Measurements from ENCODE around the gene NEK10. TPM values are rescaled to one million over a fixed set of nuclear protein-coding genes. Genes with fewer than 3 reads are reported as not detected.

Gene NEK10
- total RNA-seq, 2 experiments from 2014 or later, result 0.67 to 0.79 TPM

- ATAC-seq (ENCODE audit: low read depth) (no peak), DNase-seq (no peak)
- no peak overlapping the region for H3K4me3 Mint-ChIP-seq
- no peaks in the 10 kb centered on the region for H3K4me1 Mint-ChIP-seq
- no peaks in the 10 kb centered on the region for H3K27me3 Mint-ChIP-seq
- no peak overlapping the region for H3K27ac Mint-ChIP-seq
- no peaks in the 10 kb centered on the region for H3K9me3 Mint-ChIP-seq
- POLR2A ChIA-PET, result no interaction called here
- H3K36me3 Mint-ChIP-seq, result no peaks in the 10 kb centered on the region
These were observed 183.8 kb downstream of the NEK10 start for GRCh38 chr3:27185231-27185989.

- Mint-ChIP-seq H3K27ac (no peak overlapping the region), H3K4me3 (no peak overlapping the region), H3K4me1 (no peaks in the 10 kb centered on the region), H3K9me3 (no peaks in the 10 kb centered on the region), H3K36me3 (no peaks in the 10 kb centered on the region), H3K27me3 (no peaks in the 10 kb centered on the region)
- ATAC-seq (ENCODE audit: low read depth) (no peak), DNase-seq (no peak)
- POLR2A ChIA-PET, result no interaction called here
These were observed 184.9 kb downstream of the NEK10 start for GRCh38 chr3:27184261-27184660.

DNA sequence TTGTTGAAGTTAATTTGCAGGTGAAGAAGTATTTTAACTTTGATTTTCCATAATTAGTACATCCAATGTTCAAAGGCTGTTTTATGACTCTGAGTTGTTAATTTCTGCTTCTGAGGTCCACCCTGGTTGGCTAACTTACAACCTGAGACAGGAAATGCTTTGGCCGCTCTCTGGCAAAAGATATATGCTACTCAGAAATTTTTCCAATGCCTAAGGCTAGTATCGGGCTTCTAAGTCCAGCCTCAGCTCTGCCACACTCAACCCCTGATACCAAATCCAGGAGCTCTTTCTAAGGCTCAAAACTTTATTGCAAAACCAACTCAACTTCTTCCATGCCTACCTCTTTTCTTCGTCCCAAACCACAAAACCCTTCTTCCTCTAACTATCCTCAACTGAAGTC is 192.9 kb downstream of the NEK10 start:
- no peaks in the 10 kb centered on the region for H3K4me1 Mint-ChIP-seq

DNA sequence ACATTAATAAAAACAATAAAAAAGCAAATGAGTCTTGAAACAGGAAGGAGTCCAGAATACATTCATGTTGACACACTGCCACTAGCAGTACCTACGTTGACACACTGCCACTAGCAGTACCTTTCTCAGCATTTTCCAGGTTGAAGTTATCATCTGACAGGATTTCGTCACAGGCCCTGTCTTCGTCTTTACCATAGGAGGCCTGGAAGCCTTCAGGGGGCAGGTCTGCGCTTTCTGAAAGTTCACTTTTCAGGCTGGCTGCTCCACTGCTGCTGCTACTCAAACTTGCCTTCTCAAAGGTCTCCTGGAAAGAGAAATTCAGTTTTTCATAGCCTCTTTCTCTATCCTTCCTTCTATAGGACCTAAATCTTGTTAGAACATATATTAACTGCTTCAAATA is 194.7 kb downstream of the NEK10 start:
- Mint-ChIP-seq H3K36me3 (no peaks in the 10 kb centered on the region), H3K27ac (no peak overlapping the region), H3K9me3 (no peaks in the 10 kb centered on the region), H3K4me1 (no peaks in the 10 kb centered on the region), H3K4me3 (no peak overlapping the region), H3K27me3 (peaks cover 3% of the 10 kb centered on the region)
- DNase-seq (no peak), ATAC-seq (ENCODE audit: low read depth) (no peak)
- POLR2A ChIA-PET, result no interaction called here

More for the DNA sequence above, 192.9 kb downstream of the NEK10 start:
- ATAC-seq (ENCODE audit: low read depth) (no peak), DNase-seq (no peak)
- Mint-ChIP-seq H3K9me3 (no peaks in the 10 kb centered on the region), H3K27ac (no peak overlapping the region), H3K27me3 (peaks cover 3% of the 10 kb centered on the region), H3K4me3 (no peak overlapping the region), H3K36me3 (no peaks in the 10 kb centered on the region)
- POLR2A ChIA-PET, result no interaction called here

GRCh38 chr3:27171113-27171512 is 198.1 kb downstream of the NEK10 start:
- ATAC-seq (ENCODE audit: low read depth), result no peak
- H3K27ac Mint-ChIP-seq, result no peak overlapping the region
- POLR2A ChIA-PET, result no interaction called here
- no peaks in the 10 kb centered on the region for H3K27me3 Mint-ChIP-seq
- DNase-seq, result no peak
- no peaks in the 10 kb centered on the region for H3K4me1 Mint-ChIP-seq
- H3K9me3 Mint-ChIP-seq, result no peaks in the 10 kb centered on the region
- H3K4me3 Mint-ChIP-seq, result no peak overlapping the region
- no peaks in the 10 kb centered on the region for H3K36me3 Mint-ChIP-seq

DNA sequence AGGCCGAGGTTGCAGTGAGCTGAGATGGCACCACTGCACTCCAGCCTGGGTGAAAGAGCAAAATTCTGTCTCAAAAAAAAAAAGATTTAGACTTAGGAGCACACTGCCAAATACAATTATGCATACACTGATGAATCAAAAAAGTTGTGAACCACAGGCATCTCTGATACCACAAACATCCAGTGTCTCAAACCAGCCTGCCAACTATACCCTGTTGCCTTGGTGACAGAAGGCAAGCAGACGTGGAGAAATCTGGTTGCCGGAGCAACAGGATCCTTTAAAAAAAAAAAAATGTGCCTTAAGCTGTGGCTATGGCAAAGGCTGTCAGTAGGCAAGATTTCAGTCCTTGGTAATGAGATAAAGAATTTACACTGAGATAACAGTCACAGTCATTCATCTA is 202.3 kb downstream of the NEK10 start:
- no peaks in the 10 kb centered on the region for H3K9me3 Mint-ChIP-seq
- no peak overlapping the region for H3K27ac Mint-ChIP-seq
- POLR2A ChIA-PET, result no interaction called here
- ATAC-seq (ENCODE audit: low read depth) (no peak), DNase-seq (no peak)
- H3K27me3 Mint-ChIP-seq, result no peaks in the 10 kb centered on the region
- H3K4me3 Mint-ChIP-seq, result no peak overlapping the region
- no peaks in the 10 kb centered on the region for H3K36me3 Mint-ChIP-seq
- H3K4me1 Mint-ChIP-seq, result no peaks in the 10 kb centered on the region

DNA sequence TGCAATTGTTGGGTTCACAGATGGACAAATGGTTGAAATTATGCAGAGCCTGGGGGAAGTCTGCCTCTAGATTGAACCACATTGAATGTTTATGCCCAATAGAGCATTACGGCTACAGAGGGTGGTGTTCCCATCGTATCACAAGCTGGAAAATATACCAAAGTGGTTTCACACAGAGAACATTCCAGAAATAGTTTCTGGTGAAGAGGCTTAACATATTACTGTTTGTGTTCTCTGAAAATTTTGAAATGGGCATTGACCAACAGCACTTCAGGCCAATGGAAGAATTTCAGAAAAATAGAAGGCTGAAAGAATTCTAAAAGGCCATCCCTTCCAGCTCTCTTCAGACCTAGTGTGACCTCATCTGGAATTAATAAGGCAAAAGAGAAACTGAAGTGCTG is 203.9 kb downstream of the NEK10 start:
- no peaks in the 10 kb centered on the region for H3K36me3 Mint-ChIP-seq
- no peaks in the 10 kb centered on the region for H3K9me3 Mint-ChIP-seq
- no peaks in the 10 kb centered on the region for H3K4me1 Mint-ChIP-seq
- DNase-seq, result no peak
- no peak for ATAC-seq (ENCODE audit: low read depth)
- no peak overlapping the region for H3K27ac Mint-ChIP-seq
- no peaks in the 10 kb centered on the region for H3K27me3 Mint-ChIP-seq
- POLR2A ChIA-PET, result no interaction called here
- H3K4me3 Mint-ChIP-seq, result no peak overlapping the region

DNA sequence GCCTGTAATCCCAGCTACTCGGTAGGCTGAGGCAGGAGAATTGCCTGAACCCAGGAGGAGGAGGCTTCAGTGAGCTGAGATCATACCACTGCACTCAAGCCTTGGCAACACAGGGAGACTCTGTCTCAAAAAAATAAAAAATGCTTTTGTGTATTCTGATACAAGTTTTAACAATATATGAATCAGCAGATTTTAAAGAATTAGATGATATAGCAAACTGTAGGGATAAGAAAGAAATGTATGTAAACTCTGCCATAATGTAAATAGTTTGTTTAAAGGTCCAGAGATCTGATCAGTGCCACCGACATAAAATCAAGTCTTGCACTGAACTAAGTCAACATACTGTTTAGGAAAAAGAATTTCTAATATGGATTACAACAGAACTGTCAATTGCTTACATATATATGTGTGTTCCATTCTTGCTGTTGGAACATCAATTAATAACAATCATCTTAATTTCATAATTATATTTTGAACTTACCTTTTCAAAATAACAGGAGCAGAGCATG is 208.3 kb downstream of the NEK10 start:
- no peak for DNase-seq
- H3K27me3 Mint-ChIP-seq, result no peaks in the 10 kb centered on the region
- no peaks in the 10 kb centered on the region for H3K9me3 Mint-ChIP-seq
- ATAC-seq (ENCODE audit: low read depth), result no peak
- no peak overlapping the region for H3K4me3 Mint-ChIP-seq
- H3K27ac Mint-ChIP-seq, result no peak overlapping the region
- POLR2A ChIA-PET, result no interaction called here
- no peaks in the 10 kb centered on the region for H3K36me3 Mint-ChIP-seq
- no peaks in the 10 kb centered on the region for H3K4me1 Mint-ChIP-seq

GRCh38 chr3:27160146-27160545 is 209.0 kb downstream of the NEK10 start:
- H3K27ac Mint-ChIP-seq, result no peak overlapping the region
- DNase-seq (no peak), ATAC-seq (ENCODE audit: low read depth) (no peak)
- H3K4me3 Mint-ChIP-seq, result no peak overlapping the region
- H3K4me1 Mint-ChIP-seq, result no peaks in the 10 kb centered on the region
- H3K9me3 Mint-ChIP-seq, result no peaks in the 10 kb centered on the region
- POLR2A ChIA-PET, result no interaction called here
- no peaks in the 10 kb centered on the region for H3K27me3 Mint-ChIP-seq
- no peaks in the 10 kb centered on the region for H3K36me3 Mint-ChIP-seq

DNA sequence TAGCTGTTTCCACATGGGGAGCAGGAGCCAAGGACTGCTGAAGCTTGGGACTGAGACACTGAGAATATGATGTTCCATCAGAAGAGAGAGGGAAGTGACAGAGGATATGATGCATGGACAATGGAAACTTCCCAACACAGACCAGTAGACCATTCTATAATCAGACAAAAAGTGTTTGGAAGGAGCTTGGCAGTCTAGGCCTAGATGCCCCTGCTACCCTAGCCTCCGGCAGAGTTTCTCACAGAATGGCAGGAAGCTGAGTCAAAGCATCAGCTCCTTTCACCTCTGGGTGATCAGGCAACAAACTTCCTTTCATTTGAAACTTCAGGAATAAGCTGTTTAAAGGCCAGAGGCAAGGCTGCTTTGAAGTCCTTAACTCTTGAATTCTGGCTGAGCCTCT is 222.0 kb downstream of the NEK10 start:
- H3K27me3 Mint-ChIP-seq, result peaks cover 3% of the 10 kb centered on the region
- no peak overlapping the region for H3K4me3 Mint-ChIP-seq
- ATAC-seq (ENCODE audit: low read depth) (no peak), DNase-seq (no peak)
- POLR2A ChIA-PET, result no interaction called here
- H3K9me3 Mint-ChIP-seq, result no peaks in the 10 kb centered on the region
- H3K27ac Mint-ChIP-seq, result no peak overlapping the region
- H3K4me1 Mint-ChIP-seq, result no peaks in the 10 kb centered on the region
- no peaks in the 10 kb centered on the region for H3K36me3 Mint-ChIP-seq

GRCh38 chr3:27146786-27147185 is 222.4 kb downstream of the NEK10 start:
- Mint-ChIP-seq H3K27ac (no peak overlapping the region), H3K9me3 (no peaks in the 10 kb centered on the region), H3K36me3 (no peaks in the 10 kb centered on the region), H3K4me3 (no peak overlapping the region), H3K27me3 (peaks cover 3% of the 10 kb centered on the region), H3K4me1 (no peaks in the 10 kb centered on the region)
- POLR2A ChIA-PET, result no interaction called here
- DNase-seq (no peak), ATAC-seq (ENCODE audit: low read depth) (no peak)

- Mint-ChIP-seq H3K27ac (no peak overlapping the region), H3K4me1 (no peaks in the 10 kb centered on the region), H3K36me3 (no peaks in the 10 kb centered on the region), H3K4me3 (no peak overlapping the region), H3K9me3 (peaks cover 3% of the 10 kb centered on the region), H3K27me3 (peaks cover 3% of the 10 kb centered on the region)
- DNase-seq (no peak), ATAC-seq (ENCODE audit: low read depth) (no peak)
- POLR2A ChIA-PET, result no interaction called here
These were observed 223.5 kb downstream of the NEK10 start for GRCh38 chr3:27145719-27146118.

DNA sequence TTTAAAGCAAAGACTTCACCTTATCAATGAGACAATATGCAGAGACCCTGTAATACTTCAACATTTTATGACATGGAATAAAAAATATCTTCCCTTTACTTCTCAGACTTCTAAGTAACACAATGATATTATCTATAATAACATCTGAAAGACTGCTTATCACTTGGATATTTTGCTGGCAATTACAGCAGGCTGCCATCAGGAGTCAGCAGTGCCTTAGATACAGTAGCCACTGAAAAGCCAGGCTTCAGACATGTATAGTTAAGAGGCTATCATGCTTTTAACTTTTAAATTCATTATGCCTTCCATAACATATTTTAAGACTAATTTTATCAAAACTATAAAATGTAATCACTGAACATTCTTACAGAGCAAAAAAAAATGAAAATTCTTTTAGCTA is 227.5 kb downstream of the NEK10 start:
- Mint-ChIP-seq H3K9me3 (peaks cover 3% of the 10 kb centered on the region), H3K27ac (no peak overlapping the region), H3K4me1 (no peaks in the 10 kb centered on the region), H3K4me3 (no peak overlapping the region), H3K27me3 (peaks cover 3% of the 10 kb centered on the region), H3K36me3 (no peaks in the 10 kb centered on the region)
- ATAC-seq (ENCODE audit: low read depth) (no peak), DNase-seq (no peak)
- POLR2A ChIA-PET, result no interaction called here

DNA sequence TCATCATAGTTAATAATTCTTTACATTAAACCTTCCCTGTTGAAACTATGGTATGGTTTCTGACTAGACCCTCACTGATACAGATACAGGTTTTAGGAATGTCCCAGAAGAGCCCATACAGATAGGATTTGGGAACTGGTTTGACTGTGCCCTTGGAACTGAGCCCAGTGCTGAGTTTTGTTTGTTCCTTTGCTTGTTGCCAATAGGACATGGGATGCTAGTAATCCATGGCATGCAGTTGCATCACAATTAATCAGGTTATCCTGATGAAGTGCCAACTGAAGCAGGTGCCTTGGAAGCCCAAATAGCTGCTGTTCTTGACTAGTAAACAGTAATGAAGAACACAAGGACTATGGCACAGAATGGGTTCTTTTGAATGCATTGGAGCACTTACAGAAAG is 230.6 kb downstream of the NEK10 start:
- Mint-ChIP-seq H3K27ac (no peak overlapping the region), H3K27me3 (no peaks in the 10 kb centered on the region), H3K36me3 (no peaks in the 10 kb centered on the region), H3K4me3 (no peak overlapping the region), H3K9me3 (peaks cover 3% of the 10 kb centered on the region), H3K4me1 (no peaks in the 10 kb centered on the region)
- DNase-seq (no peak), ATAC-seq (ENCODE audit: low read depth) (no peak)
- POLR2A ChIA-PET, result no interaction called here

DNA sequence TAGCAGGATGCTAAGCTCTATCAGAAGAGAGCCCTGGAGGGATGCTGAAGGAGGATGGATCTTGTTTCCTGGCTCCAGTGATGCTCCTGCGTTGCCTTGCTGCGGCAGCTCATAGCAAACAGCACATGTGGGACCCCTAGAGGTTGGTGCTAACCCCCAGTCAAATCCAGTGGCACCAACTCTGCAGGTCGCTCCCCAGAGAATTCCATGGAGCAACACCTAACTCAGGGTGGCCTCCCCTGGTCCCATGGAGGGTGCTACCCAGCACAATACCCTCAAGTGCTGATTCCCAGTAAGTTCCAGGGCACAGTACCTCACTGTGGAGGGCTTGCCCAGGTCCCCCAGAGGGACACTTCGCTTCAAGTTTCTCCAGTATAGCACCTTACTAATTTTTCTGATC is 231.2 kb downstream of the NEK10 start:
- H3K4me1 Mint-ChIP-seq, result no peaks in the 10 kb centered on the region
- H3K9me3 Mint-ChIP-seq, result peaks cover 3% of the 10 kb centered on the region
- no peak for ATAC-seq (ENCODE audit: low read depth)
- POLR2A ChIA-PET, result no interaction called here
- H3K27me3 Mint-ChIP-seq, result no peaks in the 10 kb centered on the region
- DNase-seq, result no peak
- no peak overlapping the region for H3K27ac Mint-ChIP-seq
- no peaks in the 10 kb centered on the region for H3K36me3 Mint-ChIP-seq
- H3K4me3 Mint-ChIP-seq, result no peak overlapping the region
